Prostate gland (tissue), 2 donors: ENCODE measurements around the gene PIM2.

Source experiments
- CTCF ChIP-seq, 4 experiments: fragments of 200-600 bp in 2 of 4; fragments of 450-650 bp in 2 of 4; sonication (generic) in 2 of 4; IDR thresholded peaks; 1 replicate in 3 of 4; 2 replicates in 1 of 4; pipeline ENCODE4 v1.5.1; 2016 to 2019; ENCODE audit warnings: antibody characterized with exemption in 4 of 4, mild to moderate bottlenecking in 2 of 4, moderate library complexity in 2 of 4
- POLR2AphosphoS5 ChIP-seq: sonication (generic); formaldehyde crosslinking; IDR thresholded peaks from one replicate; pipeline ENCODE4 v1.6.1; 2017; ENCODE audit warnings: antibody characterized with exemption

GRCh38 chrX:48918301-48918642, 552 bp downstream of the PIM2 start:
- TF ChIP-seq CTCF (IDR thresholded peaks at IDR 0.05) (no peak), POLR2AphosphoS5 (no peak)
